CD4-positive, alpha-beta T cell (primary cell): ENCODE measurements around the gene PDGFD. TPM values are rescaled to one million over a fixed set of nuclear protein-coding genes. Genes with fewer than 3 reads are reported as not detected.

Experiments
- ATAC-seq: fragments of 200-7000 bp; cut with Tn5 transposase; one replicate; pipeline ENCODE4 v1.10.0; 2022; ENCODE audit warnings: mild to moderate bottlenecking; ENCODE audit not compliant: poor library complexity
- CTCF ChIA-PET: fragments of 350-600 bp; sonication (Branson Sonifier 250); formaldehyde crosslinking; loops from one replicate; lab custom pipeline; 2021; ENCODE audit warnings: antibody characterized with exemption, inconsistent platforms; lab: Charles Lee
- POLR2A ChIA-PET: fragments of 350-600 bp; sonication (Branson Sonifier 250); formaldehyde crosslinking; loops from one replicate; lab custom pipeline; 2021; ENCODE audit warnings: antibody characterized with exemption, inconsistent platforms; lab: Charles Lee
- DNase-seq, 14 experiments: peaks; one replicate each; pipeline ENCODE4 v3.0.0-alpha.2; 2013 to 2020; ENCODE audit warnings: mixed read lengths in 2 of 14
- H3K27ac ChIP-seq, 2 donors: one replicate each; pipeline versions ENCODE4 v1.5.1 to v1.7.0; 2013; ENCODE audit warnings: low read length in 2 of 2, low read depth in 1 of 2, mild to moderate bottlenecking in 1 of 2
- H3K27me3 ChIP-seq, 2 experiments: 1 replicate in 1 of 2; 2 replicates in 1 of 2; pipeline versions ENCODE4 v1.6.1 to v1.7.0; 2013; ENCODE audit warnings: low read length in 2 of 2, control low read depth in 1 of 2, mild to moderate bottlenecking in 1 of 2, moderate library complexity in 1 of 2; ENCODE audit not compliant: insufficient read depth in 2 of 2, control insufficient read depth in 1 of 2
- H3K36me3 ChIP-seq: one replicate; pipeline ENCODE4 v1.6.1; 2013; ENCODE audit warnings: low read length, control low read depth; ENCODE audit not compliant: insufficient read depth
- H3K4me1 ChIP-seq: one replicate; pipeline ENCODE4 v1.6.1; 2013; ENCODE audit warnings: low read length, control low read depth; ENCODE audit not compliant: insufficient read depth
- H3K4me3 ChIP-seq: one replicate; pipeline ENCODE4 v1.5.1; 2013; ENCODE audit warnings: mild to moderate bottlenecking, low read length, moderate library complexity
- H3K9me3 ChIP-seq, 2 experiments: 1 replicate in 1 of 2; 2 replicates in 1 of 2; pipeline versions ENCODE4 v1.6.1 to v1.7.0; 2013; ENCODE audit warnings: low read length in 2 of 2, mild to moderate bottlenecking in 2 of 2, control low read depth in 1 of 2, moderate library complexity in 1 of 2; ENCODE audit not compliant: control insufficient read depth in 1 of 2, insufficient read depth in 1 of 2
- H3K27ac Mint-ChIP-seq: one replicate; pipeline ENCODE4 v1.8.0; 2020; ENCODE audit warnings: mixed read lengths
- H3K27me3 Mint-ChIP-seq: one replicate; pipeline ENCODE4 v1.8.0; 2021; ENCODE audit warnings: mixed read lengths
- H3K36me3 Mint-ChIP-seq: one replicate; pipeline ENCODE4 v1.8.0; 2021; ENCODE audit warnings: low read depth, mixed read lengths
- H3K4me1 Mint-ChIP-seq: one replicate; pipeline ENCODE4 v1.8.0; 2021; ENCODE audit warnings: low read depth, mixed read lengths
- H3K4me3 Mint-ChIP-seq: one replicate; pipeline ENCODE4 v1.8.0; 2020; ENCODE audit warnings: mild to moderate bottlenecking, mixed read lengths
- H3K9me3 Mint-ChIP-seq: one replicate; pipeline ENCODE4 v1.8.0; 2020; ENCODE audit warnings: mixed read lengths
- intact Hi-C, 2 experiments: fragments of 100-400 bp; cut with DNase I in 1 of 2; cut with micrococcal nuclease in 1 of 2; formaldehyde crosslinking; loops; one replicate each; pipeline versions ENCODE4 v1.15.1 to v1.9.0; 2023 to 2025; cut with DNase I, micrococcal nuclease
- total RNA-seq, 174 experiments: library from RNA in 2 of 174; stranded (reverse) in 2 of 174; gene quantifications; one replicate each; pipeline ENCODE4 v1.2.3 and lab custom pipeline; 2021 to 2026
- TF ChIP-seq, protein P1 (sequence below): fragments of 200-600 bp; IDR thresholded peaks from one replicate; pipeline ENCODE4 v1.8.0; 2022; ENCODE audit warnings: antibody characterized with exemption, mild to moderate bottlenecking

The PDGFD gene
- total RNA-seq, 2 experiments from 2014 or later = not detected

DNA sequence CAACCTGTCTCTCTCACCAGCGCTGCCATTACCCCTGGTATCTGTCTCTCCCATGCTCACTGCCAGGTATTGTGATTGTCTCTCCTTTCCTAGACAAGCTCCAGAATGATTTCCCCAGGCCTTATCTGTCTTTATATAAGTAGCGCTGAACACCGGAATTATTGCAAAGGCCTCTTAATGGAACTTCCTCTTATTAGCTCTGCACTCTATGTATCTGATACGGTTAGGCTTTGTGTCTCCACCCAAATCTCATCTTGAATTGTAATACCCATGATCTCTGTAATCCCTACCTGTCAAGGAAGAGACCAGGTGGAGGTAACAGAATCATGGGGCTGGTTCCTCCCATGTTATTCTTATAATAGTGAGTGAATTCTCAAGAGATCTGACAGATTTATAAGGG is 88.2 kb downstream of the PDGFD start:
- ChIA-PET CTCF (interaction anchor here (0.6 kb wide), 1 partner anchor 1841 kb away, joined by 3 read pairs; no protein-coding TSS in a partner anchor), POLR2A (no interaction called here)
- Histone ChIP-seq H3K36me3 (no peaks in the 10 kb centered on the region), H3K27ac (no peak overlapping the region), H3K4me1 (no peaks in the 10 kb centered on the region), H3K4me3 (no peak overlapping the region), H3K9me3 (no peaks in the 10 kb centered on the region), H3K27me3 (no peaks in the 10 kb centered on the region)
- Mint-ChIP-seq H3K27ac (no peak overlapping the region), H3K4me3 (no peak overlapping the region), H3K9me3 (no peaks in the 10 kb centered on the region), H3K4me1 (no peaks in the 10 kb centered on the region), H3K36me3 (no peaks in the 10 kb centered on the region), H3K27me3 (no peaks in the 10 kb centered on the region)
- intact Hi-C loops = no loop called here
- TF ChIP-seq, protein P1, sequence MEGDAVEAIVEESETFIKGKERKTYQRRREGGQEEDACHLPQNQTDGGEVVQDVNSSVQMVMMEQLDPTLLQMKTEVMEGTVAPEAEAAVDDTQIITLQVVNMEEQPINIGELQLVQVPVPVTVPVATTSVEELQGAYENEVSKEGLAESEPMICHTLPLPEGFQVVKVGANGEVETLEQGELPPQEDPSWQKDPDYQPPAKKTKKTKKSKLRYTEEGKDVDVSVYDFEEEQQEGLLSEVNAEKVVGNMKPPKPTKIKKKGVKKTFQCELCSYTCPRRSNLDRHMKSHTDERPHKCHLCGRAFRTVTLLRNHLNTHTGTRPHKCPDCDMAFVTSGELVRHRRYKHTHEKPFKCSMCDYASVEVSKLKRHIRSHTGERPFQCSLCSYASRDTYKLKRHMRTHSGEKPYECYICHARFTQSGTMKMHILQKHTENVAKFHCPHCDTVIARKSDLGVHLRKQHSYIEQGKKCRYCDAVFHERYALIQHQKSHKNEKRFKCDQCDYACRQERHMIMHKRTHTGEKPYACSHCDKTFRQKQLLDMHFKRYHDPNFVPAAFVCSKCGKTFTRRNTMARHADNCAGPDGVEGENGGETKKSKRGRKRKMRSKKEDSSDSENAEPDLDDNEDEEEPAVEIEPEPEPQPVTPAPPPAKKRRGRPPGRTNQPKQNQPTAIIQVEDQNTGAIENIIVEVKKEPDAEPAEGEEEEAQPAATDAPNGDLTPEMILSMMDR = no peak
- no peak for ATAC-seq
- no peak for DNase-seq

DNA sequence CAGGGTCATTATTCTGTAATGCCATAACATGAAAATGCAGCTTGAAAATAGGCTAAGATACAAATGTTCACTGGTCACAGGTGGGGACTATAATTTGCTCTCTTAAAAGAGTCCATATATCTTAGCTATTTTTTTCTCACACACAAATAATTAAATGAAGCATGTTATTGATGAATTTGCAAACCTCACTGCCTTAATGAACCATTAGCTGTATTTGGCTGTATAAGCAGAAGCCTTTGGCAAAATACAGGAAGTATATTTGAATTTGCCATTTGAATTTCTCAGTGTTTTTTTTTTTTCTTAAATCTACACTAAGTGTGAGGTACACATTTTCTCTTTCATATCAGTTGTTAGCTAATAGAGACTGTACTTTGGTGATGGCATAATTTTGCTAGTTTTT is 88.9 kb downstream of the PDGFD start:
- H3K27ac ChIP-seq = no peak overlapping the region
- ChIA-PET CTCF (no interaction called here), POLR2A (no interaction called here)
- no peaks in the 10 kb centered on the region for H3K36me3 Mint-ChIP-seq
- intact Hi-C loops = no loop called here
- H3K4me3 ChIP-seq = no peak overlapping the region
- DNase-seq (no peak), ATAC-seq (no peak)
- H3K9me3 Mint-ChIP-seq = no peaks in the 10 kb centered on the region
- H3K4me1 Mint-ChIP-seq = no peaks in the 10 kb centered on the region
- H3K27me3 ChIP-seq = no peaks in the 10 kb centered on the region
- no peak overlapping the region for H3K4me3 Mint-ChIP-seq
- H3K9me3 ChIP-seq = no peaks in the 10 kb centered on the region
- no peaks in the 10 kb centered on the region for H3K27me3 Mint-ChIP-seq
- no peak overlapping the region for H3K27ac Mint-ChIP-seq
- TF ChIP-seq, protein P1 = no peak
- no peaks in the 10 kb centered on the region for H3K36me3 ChIP-seq
- H3K4me1 ChIP-seq = no peaks in the 10 kb centered on the region

DNA sequence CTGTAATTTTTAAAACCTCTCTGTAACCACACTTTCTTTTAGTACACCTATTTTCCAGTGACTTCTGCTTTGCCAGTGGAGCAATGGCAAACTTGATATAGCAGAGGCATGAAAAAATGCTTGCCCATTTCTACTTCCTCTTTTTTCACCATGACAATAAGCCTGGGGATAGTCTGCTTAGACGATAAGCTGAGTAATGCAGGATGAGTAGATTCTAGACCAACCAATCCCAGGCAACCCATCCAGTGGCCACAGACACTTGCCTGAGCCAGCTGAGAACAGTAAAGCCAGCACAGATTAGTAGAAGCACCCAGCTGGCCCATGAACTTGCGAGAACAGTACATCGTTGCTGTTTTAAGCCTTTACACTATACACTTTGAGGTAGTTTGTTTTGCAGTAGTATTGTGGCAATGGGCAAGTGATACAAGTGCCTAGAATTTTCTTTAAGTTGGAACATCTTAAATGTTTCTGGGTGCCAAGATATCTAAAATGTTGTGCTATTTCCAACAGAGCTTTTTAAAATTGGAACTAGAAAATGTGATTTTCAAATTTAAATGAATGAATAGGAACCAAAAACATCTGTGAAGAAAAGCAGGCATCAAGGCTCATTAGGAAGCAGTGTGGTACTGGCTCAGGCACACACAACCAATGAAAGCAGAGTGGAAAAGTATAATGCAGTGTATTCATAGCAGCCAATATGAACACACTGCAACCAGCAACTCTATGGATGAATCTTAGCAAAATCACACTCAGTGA is 89.8 kb downstream of the PDGFD start:
- Histone ChIP-seq H3K27me3 (no peaks in the 10 kb centered on the region), H3K27ac (no peak overlapping the region), H3K9me3 (no peaks in the 10 kb centered on the region), H3K4me1 (no peaks in the 10 kb centered on the region), H3K36me3 (no peaks in the 10 kb centered on the region), H3K4me3 (no peak overlapping the region)
- ATAC-seq = no peak
- no peaks in the 10 kb centered on the region for H3K27me3 Mint-ChIP-seq
- H3K4me1 Mint-ChIP-seq = no peaks in the 10 kb centered on the region
- intact Hi-C loops = no loop called here
- ChIA-PET CTCF (no interaction called here), POLR2A (no interaction called here)
- H3K27ac Mint-ChIP-seq = no peak overlapping the region
- TF ChIP-seq, protein P1 = no peak
- no peak overlapping the region for H3K4me3 Mint-ChIP-seq
- no peaks in the 10 kb centered on the region for H3K9me3 Mint-ChIP-seq
- DNase-seq = peak in 3 of 14 experiments; percentile 9 to 46 (median 31)
- H3K36me3 Mint-ChIP-seq = no peaks in the 10 kb centered on the region
